Activated gamma-delta T cell (primary cell): ENCODE measurements around the gene ANKRD28.
"Not testable (repeated sequence)": the region's sequence is repeated elsewhere in the genome, so short reads cannot be mapped to it uniquely, and the experiment has no call there.

Experiments
- DNase-seq: peaks from one replicate; lab custom pipeline; 2025; lab: John Stamatoyannopoulos, UW
- total RNA-seq, 2 donors: gene quantifications; one replicate each; lab custom pipeline; 2026; lab: John Stamatoyannopoulos, UW

ANKRD28 gene
- total RNA-seq: 94.4 to 127 reads per million in 2 donors

DNA sequence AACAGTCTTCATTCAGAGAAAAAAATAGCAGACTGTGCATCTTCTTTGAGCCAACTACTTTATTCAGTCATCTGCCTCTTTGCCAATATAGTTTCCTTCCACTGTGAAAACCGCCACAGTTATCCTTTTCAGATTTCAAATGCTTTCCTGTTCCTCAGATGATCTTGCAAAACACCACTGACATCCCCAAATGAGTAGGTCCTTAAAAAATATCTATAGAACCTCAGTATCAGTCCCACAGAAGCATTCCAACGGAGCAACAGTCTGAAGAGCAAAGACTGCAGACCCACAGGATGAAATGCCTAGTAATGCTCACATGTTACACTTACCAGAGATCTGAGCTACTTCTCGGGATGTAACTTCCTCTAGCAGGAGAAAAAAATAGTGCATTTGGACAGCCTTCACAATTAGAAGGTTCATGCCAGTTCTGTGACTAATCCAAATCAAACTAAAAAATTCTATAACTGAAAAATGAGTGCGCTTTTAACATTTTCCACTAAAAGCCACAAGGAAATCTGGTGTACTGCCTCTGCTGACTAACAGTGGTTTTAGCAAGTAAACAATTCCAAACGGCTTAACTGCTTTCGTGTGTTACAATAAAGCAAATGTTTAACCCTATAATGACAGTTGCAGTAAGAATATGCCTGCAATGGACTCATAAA lies at the start of gene ANKRD28:
ANKRD28 (minus strand) TSS at position 338 of the 662 bp plus-strand sequence. CDS start 1,458 bp downstream, outside the sequence.
- DNase-seq: no peak

DNA sequence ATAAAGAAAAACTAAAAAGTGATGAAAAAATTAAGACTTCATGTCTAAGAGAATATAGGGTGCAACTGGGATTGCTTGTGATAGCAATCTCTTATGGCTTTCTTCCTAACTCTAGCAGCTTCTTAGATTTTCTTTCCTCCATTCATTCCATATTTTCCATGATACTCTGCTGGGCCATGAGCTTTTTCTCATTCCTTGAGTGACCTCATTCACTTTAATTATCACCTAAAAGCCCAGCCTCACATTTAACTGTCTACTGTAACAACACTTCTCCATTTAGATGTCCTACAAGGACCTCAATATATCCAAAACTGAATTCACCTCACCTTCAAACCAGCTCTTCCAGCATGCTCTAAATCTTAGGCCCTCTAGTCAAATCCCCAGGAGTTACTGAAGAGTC lies 49.5 kb upstream of the ANKRD28 start:
- DNase-seq: no peak

DNA sequence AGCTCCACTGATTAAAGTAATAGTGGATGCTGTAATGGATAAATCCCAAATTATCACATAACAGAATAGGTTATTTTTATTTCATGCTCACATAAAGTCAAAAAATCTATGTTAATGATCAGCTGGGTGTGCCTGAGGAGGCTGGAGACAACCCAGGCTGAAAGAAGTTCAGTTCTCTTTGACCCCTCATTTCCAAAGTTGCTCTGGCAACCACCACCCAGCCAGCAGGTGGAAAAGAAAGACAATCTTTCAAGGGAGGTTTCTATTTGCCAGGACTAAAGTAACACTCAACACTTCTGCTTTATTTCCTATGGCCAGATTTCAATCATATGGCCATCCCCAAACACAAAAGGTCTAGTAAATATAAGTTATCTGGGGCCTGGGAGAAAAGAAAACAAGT lies 48.8 kb upstream of the ANKRD28 start:
- no peak for DNase-seq

DNA sequence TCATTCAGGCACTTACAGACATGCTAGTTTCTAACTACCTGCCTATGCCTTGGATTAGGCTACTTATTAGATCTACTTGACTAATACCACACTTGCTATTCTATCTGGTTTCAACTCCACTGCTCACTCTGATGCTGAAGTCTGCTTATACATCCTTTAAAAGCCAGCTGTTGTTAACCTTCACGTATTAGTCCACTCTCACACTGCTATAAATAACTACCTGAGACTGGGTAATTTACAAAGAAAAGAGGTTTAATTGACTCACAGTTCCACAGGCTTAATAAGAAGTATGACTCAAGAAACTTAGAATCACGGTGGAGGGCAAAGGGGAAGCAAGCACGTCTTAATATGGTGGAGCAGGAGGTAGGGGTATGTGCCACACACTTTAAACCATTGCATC lies 47.7 kb upstream of the ANKRD28 start:
- DNase-seq: no peak

DNA sequence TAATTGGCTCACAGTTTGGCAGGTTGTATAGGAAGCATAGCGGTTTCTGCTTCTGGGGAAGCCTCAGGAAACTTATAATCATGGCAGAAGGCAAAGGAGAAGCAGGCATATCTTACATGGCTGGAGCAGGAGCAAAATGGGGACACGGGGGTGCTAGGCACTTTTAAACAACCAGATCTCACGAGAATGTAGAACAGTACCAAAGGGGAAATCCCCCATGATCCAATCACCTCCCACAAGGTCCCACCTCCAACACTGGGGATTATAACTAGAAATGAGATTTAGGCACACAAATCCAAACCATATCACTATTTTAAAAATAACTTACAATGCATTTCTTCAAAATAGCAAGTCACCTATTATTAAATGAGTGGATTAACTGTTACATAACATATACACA lies 47.1 kb upstream of the ANKRD28 start:
- DNase-seq: no peak

DNA sequence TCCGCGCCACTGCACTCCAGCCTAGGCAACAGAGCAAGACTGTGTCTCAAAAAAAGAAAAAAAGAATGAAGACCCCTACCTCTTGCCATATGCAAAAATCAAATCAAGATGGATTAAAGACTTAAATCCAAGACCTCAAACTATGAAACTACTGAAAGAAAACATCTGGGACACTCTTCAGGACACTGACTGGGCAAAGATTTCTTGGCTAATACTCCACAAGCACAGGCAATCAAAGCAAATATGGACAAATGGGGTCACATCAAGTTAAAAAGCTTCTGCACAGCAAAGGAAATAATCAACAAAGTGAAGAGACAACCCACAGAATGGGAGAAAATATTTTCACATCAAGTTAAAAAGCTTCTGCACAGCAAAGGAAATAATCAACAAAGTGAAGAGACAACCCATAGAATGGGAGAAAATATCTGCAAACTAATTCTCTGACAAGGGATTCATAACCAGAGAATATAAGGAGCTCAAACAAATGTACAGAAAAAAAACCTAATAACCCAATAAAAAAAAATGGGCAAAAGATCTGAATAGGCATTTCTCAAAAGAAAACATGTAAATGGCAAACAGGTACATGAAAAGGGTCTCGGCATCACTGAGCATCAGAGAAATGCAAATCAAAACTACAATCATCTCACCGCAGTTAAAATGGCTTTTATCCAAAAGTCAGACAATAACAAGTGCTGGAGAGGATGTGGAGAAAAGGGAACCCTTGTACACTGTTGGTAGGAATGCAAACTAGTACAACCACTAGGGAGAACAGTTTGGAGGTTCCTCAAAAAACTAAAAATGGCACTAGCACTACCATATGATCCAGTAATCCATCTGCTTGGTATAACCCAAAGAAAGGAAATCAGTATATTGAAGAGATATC lies 43.6 kb upstream of the ANKRD28 start:
- DNase-seq: not testable (repeated sequence)

DNA sequence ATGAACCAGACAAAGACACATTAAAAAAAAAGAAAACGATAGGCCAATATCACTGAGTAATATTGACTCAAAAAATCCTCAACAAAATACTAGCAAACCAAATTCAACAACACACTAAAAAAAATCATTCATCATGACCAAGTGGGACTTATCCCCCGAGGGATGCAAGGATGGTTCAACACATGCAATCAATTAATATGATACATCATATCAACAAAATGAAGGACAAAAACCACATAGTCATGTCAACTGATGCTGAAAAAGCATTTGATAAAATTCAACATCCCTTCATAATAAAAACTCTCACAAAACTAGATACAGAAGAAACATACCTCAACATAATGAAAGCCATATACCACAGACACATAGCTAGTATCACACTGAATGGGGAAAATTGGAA lies 41.8 kb upstream of the ANKRD28 start:
- no peak for DNase-seq

DNA sequence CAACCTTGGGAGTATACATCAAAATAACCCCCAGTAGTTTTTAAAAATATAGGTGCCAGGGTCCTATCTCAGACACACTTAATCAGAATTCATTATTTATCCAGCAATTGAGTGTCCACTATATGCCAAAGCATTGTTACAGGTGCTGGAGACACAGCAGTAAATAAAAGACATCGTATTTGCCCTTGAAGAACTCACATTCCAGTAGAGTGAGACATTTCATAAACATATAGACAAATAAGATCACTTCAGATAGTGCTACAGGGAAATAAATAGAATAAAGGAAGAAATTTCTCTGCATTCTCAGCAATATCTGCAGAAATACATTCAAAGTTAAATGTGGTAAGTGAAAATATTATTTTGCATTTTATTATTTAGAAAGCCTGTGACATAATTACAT lies 34.1 kb upstream of the ANKRD28 start:
- DNase-seq: no peak

DNA sequence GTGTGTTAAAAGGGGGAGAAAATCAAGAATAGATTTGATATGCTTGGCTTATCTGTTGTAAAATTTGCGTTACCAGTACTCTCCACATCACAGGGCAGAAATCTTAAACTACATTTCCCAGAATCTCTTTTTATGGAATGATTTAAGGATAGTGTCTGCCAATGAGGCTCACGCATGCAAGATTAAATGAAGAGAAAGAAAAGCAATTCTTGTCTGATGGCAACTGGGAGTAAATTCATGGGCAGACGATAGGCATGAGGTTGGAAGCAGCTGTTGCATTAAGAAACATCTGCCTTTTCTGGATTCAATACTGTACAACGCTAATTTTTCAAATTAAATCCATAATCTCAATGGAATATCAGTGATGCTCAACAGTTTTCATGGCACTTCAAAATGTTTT lies 27.2 kb upstream of the ANKRD28 start:
- no peak for DNase-seq

DNA sequence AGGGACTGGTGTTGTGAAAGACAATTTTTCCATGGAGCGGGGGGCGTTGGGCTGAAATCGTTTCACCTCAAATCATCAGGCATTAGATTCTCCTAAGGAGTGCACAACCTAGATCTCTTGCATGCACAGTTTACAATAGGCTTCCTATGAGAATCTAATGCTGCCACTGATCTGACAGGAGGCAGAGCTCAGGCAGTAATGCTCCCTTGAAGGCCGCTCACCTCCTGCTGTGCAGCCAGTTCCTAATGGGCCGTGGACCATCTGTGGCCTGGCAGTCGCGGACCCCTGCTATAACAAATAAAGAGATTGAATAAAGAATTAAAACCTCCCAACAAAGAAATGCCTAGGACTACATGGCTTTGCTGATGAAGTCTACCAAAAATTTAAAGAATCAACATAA lies 25.3 kb upstream of the ANKRD28 start:
- DNase-seq: no peak

DNA sequence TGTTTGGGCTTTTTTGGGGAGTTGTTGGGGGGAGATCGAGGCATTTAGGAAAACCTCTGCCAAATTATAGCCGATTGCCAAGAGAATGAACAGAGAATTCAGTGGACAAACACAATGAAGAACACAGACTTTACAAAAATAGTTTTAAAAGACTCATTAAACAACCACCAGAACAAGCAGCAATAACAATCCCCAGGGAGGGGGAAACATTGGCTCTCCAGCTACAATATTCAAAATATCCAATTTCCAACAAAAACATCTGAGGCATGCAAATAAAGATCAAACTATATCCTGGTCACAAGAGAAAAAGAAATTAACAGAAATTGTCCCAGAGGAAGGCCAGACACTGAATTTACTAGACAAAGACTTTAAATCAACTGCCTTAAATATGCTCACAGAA lies 24.5 kb upstream of the ANKRD28 start:
- DNase-seq: no peak

DNA sequence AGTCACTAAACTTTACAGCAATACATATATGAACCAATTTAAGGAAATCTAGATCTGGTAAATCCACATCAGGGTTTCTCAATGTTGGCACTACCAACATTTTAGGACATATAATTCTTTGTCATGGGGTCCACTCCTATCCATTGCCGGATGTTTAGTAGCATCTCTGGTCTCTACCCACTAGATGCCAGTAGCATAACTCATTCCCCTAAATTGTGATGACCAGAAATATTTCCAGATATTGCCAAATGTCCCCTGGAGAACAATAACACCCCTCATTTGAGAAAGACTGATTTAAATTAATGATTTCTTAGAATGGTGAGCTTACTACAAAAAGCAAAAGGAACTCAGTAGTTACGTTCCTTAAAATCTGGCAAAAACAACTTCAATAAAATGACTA lies 23.1 kb upstream of the ANKRD28 start:
- DNase-seq: no peak

DNA sequence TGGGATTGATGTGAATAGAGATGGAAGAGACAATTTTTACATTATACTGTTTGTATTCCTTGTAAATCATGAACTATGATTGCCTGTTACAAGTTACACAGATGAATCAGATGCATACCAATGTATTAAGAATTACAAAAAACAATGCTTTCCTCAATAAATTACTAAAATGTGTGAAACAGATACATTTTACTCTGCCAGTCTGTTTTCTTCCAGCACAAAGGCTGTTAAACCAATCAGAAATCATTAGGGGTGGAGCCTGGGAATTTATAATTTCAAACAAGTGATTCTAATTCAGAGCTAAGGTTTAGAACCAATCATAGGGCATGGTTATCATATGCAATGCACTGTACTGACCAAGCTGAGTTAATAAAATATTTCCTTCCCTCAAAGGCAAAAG lies 21.8 kb upstream of the ANKRD28 start:
- no peak for DNase-seq

DNA sequence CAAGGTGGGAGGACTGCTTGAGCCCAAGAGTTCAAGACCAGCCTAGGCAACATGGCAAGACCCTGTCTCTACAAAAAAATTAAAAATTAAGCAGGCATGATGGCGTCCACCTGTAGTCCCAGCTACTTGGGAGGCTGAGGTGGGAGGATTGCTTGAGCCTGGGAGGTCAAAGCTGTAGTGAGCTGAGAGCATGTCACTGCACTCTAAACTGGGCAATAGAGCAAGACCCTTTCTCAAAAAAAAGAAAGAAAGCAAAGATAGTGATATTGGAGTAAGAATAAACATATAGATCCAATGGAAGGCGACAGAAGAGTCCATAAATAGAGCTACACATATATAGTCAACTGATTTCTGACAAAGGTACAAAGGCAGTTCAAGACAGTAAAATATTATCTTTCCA lies 21.3 kb upstream of the ANKRD28 start:
- no peak for DNase-seq

DNA sequence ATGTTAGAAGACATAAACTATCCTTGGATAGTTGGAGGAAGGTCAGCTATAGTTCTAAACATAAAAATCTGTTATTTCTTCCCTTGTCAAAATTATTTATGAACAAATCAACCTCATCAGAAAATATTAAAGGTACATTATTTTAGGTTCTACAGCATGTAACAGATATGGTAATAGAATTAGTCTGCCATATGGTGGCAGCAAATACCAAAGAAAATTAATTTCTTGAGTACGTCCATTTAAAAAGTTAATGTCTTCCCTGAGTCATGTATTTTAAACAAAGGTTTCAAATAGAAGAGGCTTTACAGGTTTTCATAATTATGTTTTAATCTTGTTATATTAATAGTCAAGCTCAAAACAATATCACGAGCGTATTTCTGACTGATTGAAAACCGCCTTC lies 17.9 kb upstream of the ANKRD28 start:
- no peak for DNase-seq

DNA sequence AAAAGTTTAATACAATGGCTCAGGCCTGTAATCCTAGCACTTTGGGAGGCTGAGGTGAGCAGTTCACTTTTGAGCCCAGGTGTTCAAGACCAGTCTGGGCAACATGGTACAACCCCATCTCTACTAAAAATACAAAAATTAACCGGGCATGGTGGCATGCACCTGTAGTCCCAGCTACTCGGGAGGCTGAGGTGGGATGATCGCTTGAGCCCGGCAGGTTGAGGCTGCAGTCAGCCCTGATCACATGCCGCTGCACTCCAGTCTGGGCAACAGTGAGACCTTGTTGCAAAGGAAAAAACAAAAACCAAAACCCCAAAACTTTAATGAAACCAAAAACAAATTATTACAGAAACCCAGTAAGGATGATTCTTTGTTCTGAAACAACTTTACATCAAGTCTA lies 15.3 kb upstream of the ANKRD28 start:
- not testable (repeated sequence) for DNase-seq

DNA sequence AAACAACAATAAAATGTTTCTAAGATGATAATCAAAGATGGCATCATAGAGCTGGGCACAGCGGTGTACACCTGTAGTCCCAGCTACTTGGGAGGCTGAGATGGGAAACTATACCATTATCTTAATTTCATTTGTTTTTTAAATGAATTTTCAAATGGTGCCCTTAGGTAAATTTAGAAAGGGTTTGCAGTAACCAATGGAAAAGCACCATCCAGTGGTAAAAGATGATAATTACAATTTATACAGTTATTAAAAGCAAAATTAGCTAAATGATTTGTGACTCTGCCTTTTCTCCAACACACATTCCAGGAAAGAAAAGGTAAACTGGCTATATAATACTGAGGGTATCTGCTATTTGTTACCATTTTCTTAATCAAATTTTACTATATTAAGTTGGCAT lies 14.4 kb upstream of the ANKRD28 start:
- no peak for DNase-seq

DNA sequence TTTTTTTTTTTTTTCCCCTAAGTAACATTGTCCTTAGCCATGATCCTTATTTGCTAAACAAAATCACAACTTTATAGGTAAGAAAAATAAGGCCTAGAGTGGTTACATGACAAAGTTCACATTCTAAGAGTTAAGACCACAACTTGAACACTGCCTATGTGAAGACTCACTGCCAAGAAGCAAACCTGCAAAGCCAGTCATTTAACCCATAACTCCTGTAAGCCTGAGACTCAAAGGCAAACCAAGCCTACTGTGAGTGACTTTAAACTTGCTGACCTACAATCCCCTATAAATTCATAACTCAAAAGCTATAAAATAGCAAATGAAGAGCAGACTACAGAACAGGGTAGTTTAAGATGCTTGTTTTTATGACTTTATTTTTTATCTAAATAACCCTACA lies 12.9 kb upstream of the ANKRD28 start:
- DNase-seq: no peak

DNA sequence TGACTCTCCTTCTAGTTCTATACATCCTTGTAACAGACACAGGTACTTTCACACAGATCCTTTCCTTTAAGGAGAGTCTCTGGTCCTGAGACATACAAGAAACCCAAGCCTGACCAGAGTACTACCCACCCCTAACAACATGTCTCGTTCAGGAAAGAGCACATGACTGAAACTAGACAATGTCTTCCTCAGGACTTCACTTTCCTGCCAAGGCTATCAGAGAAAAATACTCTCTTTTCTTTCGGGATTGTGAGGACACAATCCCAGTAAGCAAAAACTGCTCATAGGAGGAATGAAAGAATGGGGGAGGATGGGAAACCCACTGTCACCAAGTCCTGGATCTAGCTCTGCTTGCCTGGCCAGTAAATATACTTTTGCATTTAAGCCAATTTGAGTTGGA lies 11.5 kb upstream of the ANKRD28 start:
- no peak for DNase-seq

DNA sequence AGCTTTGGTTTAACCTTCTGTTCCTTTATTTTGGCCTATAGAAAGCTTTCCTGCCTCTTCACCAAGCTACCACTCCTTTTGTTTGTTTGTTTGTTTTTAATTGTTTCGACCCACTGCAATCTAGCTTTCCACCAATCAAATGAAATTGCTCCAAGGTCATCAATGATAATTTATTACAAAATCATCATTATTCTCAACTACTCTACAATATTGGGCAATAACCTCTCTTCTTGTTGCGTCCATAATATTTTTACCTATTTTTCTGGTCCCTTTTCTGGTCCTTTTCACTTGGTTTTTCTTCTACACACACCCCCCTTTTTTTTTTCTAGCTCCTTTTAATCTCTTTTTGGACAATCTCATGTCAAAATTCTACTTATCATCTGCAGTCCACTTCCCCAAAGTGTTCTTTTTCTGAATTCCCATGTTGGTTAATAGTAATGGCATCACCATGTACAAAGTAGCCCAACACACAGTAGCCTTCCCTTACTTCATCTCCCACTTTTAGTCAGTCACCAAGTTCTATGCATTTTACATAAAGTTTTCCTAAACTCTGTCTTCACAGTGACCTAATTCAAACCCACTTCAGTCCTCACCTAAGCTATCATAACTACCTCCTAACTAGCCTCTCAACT lies 11.0 kb upstream of the ANKRD28 start:
- DNase-seq: no peak

DNA sequence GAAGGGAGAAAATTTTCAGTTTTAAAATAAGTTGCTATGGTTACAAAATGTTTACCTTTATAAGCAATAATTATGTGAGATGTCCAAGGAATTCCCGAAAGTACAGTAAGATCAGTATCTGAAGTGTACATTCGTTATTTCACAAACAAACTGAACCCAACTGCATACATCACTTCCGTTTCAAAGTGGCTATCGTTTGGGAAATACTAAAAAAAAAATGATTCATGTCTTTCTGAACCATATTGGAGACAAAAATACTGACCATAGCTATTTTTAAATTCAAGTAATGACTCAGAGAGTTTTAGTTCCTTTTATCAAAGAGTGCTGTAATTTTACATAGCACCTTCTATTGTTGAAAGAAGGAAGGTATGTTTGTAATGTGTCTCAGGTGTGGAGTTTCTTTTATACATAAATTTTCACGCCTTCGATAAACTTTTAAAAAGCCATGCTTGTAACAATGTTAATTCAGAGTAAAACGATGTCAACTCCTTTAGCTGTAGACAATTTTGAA lies 8.0 kb upstream of the ANKRD28 start:
- no peak for DNase-seq

DNA sequence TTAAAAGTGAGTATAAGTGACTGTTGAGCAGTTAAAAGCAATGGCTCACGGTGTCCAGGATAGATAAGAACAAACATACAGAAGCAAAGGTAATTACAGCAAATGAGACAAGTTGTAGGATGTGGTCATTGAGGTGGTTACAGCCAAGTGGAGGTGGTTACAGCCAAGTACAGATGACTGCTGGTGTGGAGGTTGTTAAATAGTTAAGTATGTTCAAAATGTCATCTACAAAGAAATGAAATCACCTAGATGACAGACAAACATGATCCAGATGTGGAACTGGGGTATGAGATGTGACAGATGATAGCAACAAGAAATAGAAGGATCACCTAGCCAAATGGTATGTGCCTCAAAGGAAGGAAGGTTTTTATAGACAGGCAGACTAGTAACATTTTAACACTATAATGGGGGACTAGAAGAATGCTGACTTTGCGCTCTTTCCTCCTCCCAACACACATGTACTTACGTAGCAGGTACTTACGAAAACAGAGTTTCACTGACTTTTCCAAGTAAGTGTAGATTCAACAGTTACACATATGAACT lies 6.8 kb upstream of the ANKRD28 start:
- DNase-seq: no peak
